A549 treated with AZD2906 at 1 μM for 4 hours (cell line): Measurements from ENCODE around the gene NUP210L. TPM values are rescaled to one million over a fixed set of nuclear protein-coding genes. Genes with fewer than 3 reads are reported as not detected.

Experiments
- total RNA-seq: library from RNA; stranded (reverse); fragments of 200-300 nt; extraction: Qiagen RNA extraction; gene quantifications from 5 replicates; pipeline ENCODE4 v1.2.3, GENCODE V29; 2022

NUP210L gene
- total RNA-seq, result not detected in 5 replicates

GRCh38 chr1:154154534-154155191, at the start of gene NUP210L:
NUP210L (minus strand) TSS chr1:154155073.

GRCh38 chr1:154191990-154192461, 37.2 kb upstream of the NUP210L start, which contains the start of gene TPM3:
TPM3 (minus strand) TSS chr1:154192100; CDS start chr1:154192018, 82 bp downstream.

DNA sequence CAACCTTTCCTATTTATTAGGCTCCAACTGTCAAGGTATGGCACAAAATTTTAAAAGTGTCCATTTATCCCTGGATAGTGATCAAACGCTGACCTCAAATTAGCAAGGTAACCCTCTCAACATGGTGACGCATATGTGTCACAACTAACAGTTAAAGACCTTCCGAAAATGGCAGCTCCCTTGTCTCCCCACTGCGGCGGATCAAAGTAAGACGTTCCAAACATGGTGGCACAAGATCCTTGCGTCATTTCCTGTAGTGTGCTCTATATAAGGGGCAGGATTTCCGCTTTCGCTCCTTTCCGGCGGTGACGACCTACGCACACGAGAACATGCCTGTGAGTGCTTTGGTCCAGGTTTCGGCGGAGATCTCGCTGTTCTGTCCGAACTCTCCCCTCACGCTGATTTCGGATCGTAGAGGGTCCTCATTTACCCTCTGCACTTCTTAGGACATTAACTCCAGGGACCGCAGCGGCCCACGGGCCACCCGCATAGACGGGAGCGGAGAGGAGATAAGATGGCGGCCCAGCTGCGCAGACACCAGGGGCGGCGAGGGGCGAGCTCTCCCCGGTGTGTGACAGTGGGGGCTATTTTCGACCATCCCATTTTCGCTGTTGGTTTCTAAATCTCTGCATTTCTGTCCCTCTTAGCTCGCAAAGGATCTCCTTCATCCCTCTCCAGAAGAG, 164.3 kb downstream of the NUP210L start, which contains the start of gene RPS27:
Gene RPS27, plus strand, starts transcription at position 295 of the 683 bp plus-strand sequence. Its CDS starts 35 bp downstream, at position 330.

DNA sequence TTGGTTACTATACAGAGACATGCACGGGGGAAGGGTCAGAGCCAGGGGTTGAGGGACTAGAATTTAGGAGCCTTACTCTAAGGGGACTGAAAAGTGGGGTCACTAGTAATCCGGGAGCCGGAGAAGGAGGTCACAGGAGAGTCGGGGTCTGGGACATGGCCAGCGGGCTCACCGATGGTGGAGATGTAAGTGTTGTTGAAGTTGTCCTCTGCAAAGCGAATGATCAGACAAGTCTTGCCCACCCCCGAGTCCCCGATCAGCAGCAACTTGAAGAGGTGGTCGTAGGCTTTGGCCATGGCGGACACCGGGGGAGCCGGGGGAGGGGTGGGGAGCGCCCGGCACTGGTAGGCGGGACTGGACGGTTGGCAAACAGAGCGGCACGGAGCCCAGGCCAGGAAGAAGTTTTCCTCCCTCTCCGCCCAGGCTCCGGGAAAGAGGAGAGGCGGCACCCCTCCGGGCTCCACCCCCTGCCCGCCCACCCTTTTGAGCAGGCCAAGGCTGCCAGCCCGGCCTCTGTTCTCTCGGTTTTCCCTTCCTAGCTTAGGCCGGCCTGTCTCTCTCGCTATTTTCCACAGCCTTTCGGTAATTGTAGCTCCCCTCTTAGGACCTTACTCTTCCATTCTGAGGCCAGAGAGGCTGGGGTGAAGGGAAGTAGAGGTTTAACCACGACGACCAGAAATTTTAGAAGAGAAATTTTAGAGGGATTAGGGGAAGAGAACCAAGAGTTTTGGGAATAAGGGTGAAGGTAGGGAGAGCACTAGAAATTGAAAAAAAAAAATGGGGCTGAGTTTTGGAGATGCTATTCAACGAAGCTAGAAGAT, 168.7 kb downstream of the NUP210L start, which contains the start of gene RAB13:
Gene RAB13, minus strand, starts transcription at position 399 of the 821 bp plus-strand sequence. Its CDS starts 103 bp downstream, at position 296.

DNA sequence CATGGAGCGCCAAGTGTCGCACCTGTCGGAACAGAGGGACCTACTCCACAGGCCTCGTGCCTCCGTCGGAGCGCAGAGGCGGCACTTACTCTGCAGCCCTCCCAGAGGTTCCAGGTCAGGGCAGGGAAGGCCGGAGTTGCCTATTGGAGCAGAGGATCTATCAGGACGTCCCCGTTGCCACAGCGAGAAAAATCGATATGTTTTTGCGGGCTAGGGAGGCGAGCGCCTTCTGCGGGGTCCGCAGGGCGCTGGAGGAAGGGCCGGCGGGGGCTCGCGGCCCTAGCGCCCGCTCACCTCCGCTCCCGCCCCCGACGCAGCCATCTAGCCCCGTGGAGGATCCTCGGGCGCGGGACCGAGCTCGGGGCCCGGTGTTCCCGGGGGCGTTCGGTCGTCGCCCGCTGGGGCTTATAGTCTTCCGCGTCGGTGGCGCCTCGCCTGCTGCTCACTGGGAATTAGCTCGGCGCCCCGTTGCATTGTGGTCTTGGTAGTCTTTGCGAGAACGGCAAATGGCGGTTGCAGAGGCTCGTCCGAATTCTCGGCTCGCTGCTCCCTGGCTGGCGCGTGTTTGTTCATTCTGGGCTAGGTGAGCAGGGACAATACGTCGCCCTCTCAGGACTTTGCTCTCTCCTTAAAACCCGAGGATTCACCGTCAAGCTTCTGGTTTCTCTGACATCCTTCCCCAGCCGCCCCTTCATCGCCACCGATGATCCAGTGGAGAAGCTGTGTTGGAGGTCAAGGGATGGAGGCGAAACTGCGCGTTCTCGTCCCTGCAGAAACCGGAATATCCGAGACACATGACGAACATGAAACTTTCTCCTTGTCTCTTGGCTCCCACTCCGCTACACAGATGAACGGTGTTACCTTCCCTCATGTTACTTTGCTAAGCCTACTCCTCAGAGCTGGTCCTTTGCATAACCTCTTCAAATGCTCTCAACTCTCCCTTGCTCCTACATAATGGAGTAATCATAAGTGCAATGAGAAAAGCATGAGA, 177.3 kb downstream of the NUP210L start, which contains the start of gene JTB:
Gene JTB, minus strand, starts transcription at position 425 of the 991 bp plus-strand sequence. Its CDS starts 422 bp downstream, at position 3.

GRCh38 chr1:153967107-153967999, 187.5 kb downstream of the NUP210L start, which contains the start of gene CREB3L4:
CREB3L4 (plus strand) TSS chr1:153967902; CDS start chr1:153968526, 624 bp downstream.

DNA sequence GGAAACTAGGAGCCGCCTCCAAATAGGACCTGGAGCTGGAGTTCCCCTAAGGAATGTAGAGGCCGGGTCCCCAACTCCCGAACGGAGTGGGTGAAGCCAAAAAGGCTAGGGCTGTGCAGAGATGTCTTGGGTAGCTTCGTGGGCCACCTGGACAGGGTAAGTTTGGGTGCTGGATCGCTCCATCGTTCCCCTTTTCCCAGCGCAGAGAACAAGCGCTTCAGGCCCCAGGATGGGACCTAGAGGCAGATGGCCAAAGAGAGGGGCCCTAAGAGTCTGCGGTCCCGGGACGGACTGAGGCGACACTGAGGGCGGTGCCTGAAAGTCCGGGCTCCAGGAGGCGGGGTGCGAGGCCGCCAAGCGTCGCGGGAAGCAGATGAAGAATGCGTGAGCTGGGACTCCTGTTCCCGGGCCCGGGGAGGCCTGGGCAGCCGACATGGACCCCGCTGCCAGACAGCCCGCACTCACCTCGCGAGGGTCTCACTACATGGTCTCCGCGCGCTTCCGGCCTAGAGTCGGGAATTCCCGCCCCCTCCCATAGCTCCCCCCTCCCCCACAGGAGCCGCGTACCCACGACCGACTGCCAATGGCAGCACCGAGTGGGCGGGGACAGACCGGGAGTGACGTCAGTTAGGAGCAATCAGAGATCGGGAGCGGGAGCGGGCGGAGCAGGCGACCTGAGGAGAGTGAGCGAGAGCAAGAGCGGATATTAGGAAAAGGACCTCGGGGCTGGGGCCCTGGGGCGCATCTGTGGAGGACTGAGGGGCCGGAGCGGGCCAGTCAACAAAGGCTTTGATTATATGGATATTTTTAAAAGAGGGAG, 191.6 kb downstream of the NUP210L start, which contains the start of gene SLC39A1:
Gene SLC39A1, minus strand, starts transcription at position 508 of the 820 bp plus-strand sequence. CDS start 822 bp downstream, outside the sequence.

DNA sequence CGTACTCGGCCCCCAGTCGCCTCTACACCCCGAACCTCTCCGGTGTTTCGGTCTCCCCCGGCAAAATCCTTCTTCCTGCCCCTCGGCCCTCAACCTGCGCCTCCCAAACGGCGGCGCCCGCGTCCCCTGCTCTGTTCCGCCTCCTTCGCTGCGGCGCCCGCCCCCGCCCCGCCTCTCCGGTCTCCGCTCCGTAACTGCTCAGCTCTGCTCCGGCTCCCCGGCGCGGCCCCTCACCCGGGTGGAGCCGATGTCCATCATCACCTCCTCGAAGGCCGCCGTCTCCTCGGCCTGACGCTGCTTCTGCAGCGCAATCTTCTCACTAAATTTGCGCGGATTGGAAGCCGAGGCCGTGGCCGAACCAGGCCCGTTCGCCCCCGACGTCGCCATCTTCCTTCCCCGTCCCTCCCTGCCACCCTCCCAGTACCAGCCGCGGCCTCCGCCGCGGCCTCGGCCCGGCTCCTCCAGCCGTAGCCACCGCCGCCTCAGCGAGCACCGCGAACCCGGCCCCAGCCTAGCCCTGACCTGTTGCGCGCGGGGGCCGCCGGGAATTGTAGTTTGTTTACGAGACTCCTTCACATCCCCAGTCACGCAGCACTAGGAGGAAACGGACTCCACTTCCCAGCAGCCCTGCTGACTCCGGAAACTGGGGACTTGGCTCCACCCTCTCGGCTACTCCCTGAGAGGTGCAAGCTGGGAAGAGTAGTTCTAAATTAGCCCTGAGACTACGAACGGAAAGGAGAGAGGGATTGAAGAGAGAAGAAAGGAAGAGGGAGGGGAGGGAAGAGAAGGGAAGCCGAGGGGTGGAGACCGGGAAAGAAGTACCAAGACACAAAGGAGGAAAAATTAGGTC, 196.5 kb downstream of the NUP210L start, which contains the start of gene CRTC2:
Gene CRTC2, minus strand, starts transcription at position 502 of the 850 bp plus-strand sequence. Its CDS starts 115 bp downstream, at position 387.

GRCh38 chr1:153946622-153947241, 208.1 kb downstream of the NUP210L start, which contains the start of gene DENND4B:
DENND4B (minus strand) TSS chr1:153946718; CDS start chr1:153944374, 2,344 bp downstream.

Other genes with a start within 250 kb of the NUP210L start
- gene GATAD2B, start 232.1 kb downstream of the NUP210L start, total RNA-seq, result 7.4 to 10.2 TPM (median 8.7 TPM) in 5 replicates
- gene DENND4B, start 208.4 kb downstream of the NUP210L start, total RNA-seq, result 26.8 to 35.4 TPM (median 31.5 TPM) in 5 replicates
- 28.3 to 41.0 TPM (median 39.4 TPM) in 5 replicates for gene CRTC2, start 196.5 kb downstream of the NUP210L start, total RNA-seq
- 155 to 163 TPM (median 161 TPM) in 5 replicates for gene SLC39A1, start 191.5 kb downstream of the NUP210L start, total RNA-seq
- gene CREB3L4, start 187.2 kb downstream of the NUP210L start, total RNA-seq, result 9.0 to 10.8 TPM (median 10.0 TPM) in 5 replicates
- 103 to 161 TPM (median 144 TPM) in 5 replicates for gene JTB, start 177.4 kb downstream of the NUP210L start, total RNA-seq
- 128 to 149 TPM (median 134 TPM) in 5 replicates for gene RAB13, start 168.7 kb downstream of the NUP210L start, total RNA-seq
- 4,364 to 6,762 TPM (median 4,498 TPM) in 5 replicates for gene RPS27, start 164.3 kb downstream of the NUP210L start, total RNA-seq
- 457 to 634 TPM (median 478 TPM) in 5 replicates for gene TPM3, start 37.0 kb upstream of the NUP210L start, total RNA-seq
- 0.37 TPM in 1 of 5 replicates, not detected in the others for gene CFAP141, start 51.3 kb upstream of the NUP210L start, total RNA-seq
- gene UBAP2L, start 65.9 kb upstream of the NUP210L start, total RNA-seq, result 102 to 107 TPM (median 105 TPM) in 5 replicates
- 90.6 to 108 TPM (median 94.6 TPM) in 5 replicates for gene HAX1, start 117.6 kb upstream of the NUP210L start, total RNA-seq
- gene AQP10, start 166.0 kb upstream of the NUP210L start, total RNA-seq, result not detected in 5 replicates
- 30.7 to 36.3 TPM (median 35.6 TPM) in 5 replicates for gene ATP8B2, start 170.5 kb upstream of the NUP210L start, total RNA-seq